Fibroblast of the aortic adventitia (primary cell): Measurements from ENCODE around the gene CNST. TPM values are rescaled to one million over a fixed set of nuclear protein-coding genes. Genes with fewer than 3 reads are reported as not detected.
A peak's percentile ranks its signal among the peaks of the same experiment; 100 is the strongest.

ENCODE experiments used
- DNase-seq: peaks from one replicate; pipeline ENCODE4 v3.0.0-alpha.2; 2010; ENCODE audit warnings: low read depth
- H3K4me3 ChIP-seq: 2 replicates; pipeline ENCODE4 v1.5.1; 2011; ENCODE audit warnings: low read depth, mild to moderate bottlenecking, control low read depth, low read length, moderate library complexity
- CTCF ChIP-seq: IDR thresholded peaks from 2 replicates; pipeline ENCODE4 v1.5.1; 2011; ENCODE audit warnings: mild to moderate bottlenecking, low read length, control low read depth, inconsistent platforms; ENCODE audit not compliant: insufficient read depth
- total RNA-seq: library from RNA; depleted of rRNA; stranded (reverse); fragments of >200 nt; gene quantifications from 2 replicates; pipeline ENCODE4 v1.2.3, GENCODE V29; 2012; ENCODE audit warnings: low replicate concordance

The CNST gene
- total RNA-seq, 1 donor: 25.2 TPM

DNA sequence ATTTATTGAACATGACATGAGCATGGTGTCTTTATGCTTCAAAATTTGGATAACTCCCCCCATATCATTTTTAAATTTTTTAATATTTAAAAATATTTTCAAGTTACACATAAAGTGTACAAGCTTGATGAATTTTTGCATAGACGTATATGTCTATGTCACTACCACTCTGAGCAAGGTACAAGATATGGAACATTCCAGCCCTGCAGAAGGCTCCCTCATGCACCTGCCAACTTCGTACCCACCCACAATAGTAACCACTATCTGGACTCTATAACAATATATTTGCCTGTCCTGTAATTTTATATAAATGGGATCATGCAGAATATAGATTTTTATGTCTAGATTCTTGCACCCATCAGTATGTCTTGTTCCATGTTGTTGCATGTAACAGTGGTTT lies 74.5 kb downstream of the CNST start:
- no peak for DNase-seq
- TF ChIP-seq CTCF: no peak
- no peak overlapping the region for H3K4me3 ChIP-seq

DNA sequence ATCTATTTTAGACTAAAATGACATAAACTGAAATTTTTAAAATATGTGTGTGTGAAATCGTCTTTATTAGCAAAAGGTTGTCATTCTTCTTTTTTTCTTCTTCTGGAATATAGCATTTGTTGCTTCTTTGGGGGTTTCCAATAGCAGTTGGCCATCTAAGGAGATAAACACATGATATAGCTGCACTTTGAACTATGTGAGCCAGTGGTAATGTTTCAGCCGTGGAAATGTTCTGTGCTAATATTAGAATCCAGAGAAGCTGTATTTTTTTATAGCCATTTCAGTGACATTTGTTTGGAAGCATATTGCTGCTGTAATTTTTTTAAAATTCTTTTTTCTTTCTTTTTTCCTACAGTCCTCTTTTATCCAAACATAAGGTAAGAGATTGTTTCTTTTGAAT lies 75.1 kb downstream of the CNST start:
- no peak overlapping the region for H3K4me3 ChIP-seq
- no peak for DNase-seq
- no peak for TF ChIP-seq CTCF

DNA sequence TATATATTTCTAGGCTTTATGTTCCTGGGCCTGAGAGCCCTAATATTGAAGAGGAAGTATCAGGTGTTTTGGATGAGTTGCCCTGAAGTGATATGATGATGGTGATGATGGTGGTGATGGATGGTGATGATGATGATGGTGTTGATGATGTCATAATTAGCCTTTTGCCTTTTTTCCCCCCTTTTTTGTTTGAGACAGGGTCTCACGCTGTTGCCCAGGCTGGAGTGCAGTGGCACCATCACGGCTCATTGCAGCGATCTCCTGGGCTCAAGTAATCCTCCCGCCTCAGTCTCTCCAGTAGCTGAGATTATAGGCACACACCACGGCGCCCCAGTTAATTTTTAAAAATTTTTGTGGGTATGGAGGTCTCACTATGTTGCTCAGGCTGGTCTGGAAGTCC lies 76.5 kb downstream of the CNST start:
- TF ChIP-seq CTCF: no peak
- DNase-seq: no peak

DNA sequence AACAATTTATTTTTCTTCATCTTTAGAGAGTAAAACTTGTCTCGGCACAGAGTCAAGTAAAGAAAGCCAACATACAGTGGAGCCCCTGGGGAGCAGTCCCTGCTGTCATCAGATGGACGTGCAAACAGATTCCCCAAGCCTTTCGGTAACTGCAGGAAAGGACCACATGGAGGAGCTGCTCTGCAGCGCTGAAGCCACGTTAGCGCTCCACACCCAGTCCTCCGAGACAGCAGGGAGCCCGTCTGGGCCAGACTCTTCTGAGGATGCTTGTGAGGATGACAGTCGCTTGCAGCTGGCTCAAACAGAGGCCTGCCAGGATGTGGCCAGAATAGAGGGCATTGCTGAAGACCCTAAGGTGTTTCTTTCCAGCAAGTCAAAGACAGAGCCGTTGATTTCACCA lies 80.9 kb downstream of the CNST start:
- peak overlapping the region; percentile 38 for H3K4me3 ChIP-seq
- DNase-seq: peak; percentile 76
- peak; percentile 82 for TF ChIP-seq CTCF

More for the DNA sequence above, 76.5 kb downstream of the CNST start:
- H3K4me3 ChIP-seq: no peak overlapping the region

DNA sequence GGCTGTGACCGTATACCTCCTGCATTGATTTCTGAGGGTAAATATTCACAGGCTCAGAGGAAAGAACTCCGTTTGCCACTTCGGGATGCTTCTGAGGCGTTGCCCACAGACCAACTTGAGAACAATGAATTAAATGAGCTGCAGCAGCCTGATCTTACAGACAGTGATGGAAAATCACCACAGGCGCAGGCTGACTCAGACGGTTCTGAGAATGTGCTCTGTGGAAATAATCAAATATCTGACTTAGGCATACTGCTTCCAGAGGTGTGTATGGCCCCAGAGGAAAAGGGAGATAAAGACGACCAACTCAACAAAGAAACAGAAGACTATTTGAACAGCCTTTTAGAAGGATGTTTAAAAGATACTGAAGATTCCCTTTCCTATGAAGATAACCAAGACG lies 81.3 kb downstream of the CNST start:
- peak; percentile 68 for DNase-seq
- TF ChIP-seq CTCF: no peak
- peak overlapping the region; percentile 38 for H3K4me3 ChIP-seq

DNA sequence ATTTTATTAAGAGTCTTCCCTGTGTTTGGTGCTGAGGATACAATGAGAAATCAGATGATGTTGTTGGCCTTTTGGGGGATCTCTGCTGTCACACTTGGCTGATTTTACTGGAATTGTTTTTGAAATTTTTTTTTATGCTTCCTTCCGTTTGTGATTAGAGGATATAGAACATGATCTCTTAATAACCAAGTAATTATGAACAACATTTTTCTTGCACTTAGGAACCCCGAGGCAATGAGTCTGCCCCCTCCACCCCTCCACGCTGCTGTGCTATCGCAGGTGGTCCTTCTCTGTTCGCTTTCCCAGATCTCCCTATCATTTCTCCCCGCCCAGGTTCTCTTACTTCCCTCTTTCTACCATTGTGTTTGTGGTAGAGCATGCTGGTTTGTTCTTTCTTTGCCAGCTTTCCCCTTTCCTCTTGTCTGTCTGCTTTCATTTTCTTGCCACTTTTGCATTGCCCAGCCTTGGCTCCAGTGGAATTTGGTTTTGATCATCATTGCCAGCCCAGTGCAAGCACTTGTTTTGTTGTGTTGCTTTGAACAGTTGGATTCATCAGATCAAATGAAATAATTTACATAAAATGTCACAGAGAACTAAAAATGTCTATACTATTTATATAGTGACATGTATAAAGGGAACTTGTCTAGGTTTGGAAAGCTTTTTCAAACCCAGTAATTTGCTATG lies 84.9 kb downstream of the CNST start:
- H3K4me3 ChIP-seq: no peak overlapping the region
- no peak for TF ChIP-seq CTCF
- no peak for DNase-seq

DNA sequence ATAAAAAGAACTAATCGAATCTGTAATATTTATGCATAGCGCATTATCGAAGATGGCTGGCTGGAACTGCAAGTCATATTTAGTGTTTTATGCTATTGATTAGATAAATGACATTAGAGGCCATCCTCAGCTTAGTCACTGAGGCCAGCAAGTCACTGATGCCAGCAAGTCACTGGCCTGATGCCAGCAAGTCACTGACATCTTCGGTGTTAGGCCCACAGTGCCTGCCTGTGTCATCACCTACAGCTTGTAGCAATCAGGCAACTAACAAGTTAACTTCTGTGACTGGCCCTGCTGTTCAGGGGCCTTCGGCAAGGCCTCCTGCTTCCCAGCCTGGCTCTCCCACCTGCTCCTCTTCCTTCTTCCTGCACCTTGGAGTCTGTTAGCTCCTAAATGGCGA lies 92.3 kb downstream of the CNST start:
- no peak for DNase-seq
- TF ChIP-seq CTCF: no peak
- H3K4me3 ChIP-seq: no peak overlapping the region
